OCI-LY1 (cell line): ENCODE results near the gene ACAP3.

ENCODE experiments used
- H2AFZ ChIP-seq: fragments of 200-600 bp; sonication (generic), shearing (Covaris generic); 2 replicates; pipeline ENCODE4 v1.6.0; 2014; ENCODE audit warnings: antibody characterized with exemption, mild to moderate bottlenecking, low read length
- H3F3A ChIP-seq: fragments of 200-600 bp; sonication (generic), shearing (Covaris generic); 2 replicates; pipeline ENCODE4 v1.6.0; 2014; ENCODE audit warnings: mild to moderate bottlenecking, antibody characterized with exemption, low read length, moderate library complexity; ENCODE audit not compliant: insufficient read depth
- H3K27ac ChIP-seq: fragments of 200-600 bp; sonication (generic); 2 replicates; pipeline ENCODE4 v1.5.1; 2014; ENCODE audit warnings: low read length, mixed run types, mild to moderate bottlenecking, low read depth; ENCODE audit not compliant: poor library complexity, severe bottlenecking
- H3K27me3 ChIP-seq: fragments of 200-600 bp; sonication (generic); 2 replicates; pipeline ENCODE4 v1.6.0; 2014; ENCODE audit warnings: antibody characterized with exemption, mild to moderate bottlenecking, low read length, moderate library complexity; ENCODE audit not compliant: insufficient read depth
- H3K36me3 ChIP-seq: fragments of 200-600 bp; sonication (generic); 2 replicates; pipeline ENCODE4 v1.6.1; 2014; ENCODE audit warnings: mild to moderate bottlenecking, antibody characterized with exemption, low read length, moderate library complexity, mixed read lengths; ENCODE audit not compliant: insufficient read depth
- H3K4me1 ChIP-seq: fragments of 200-600 bp; sonication (generic); 2 replicates; pipeline ENCODE4 v1.5.1; 2014; ENCODE audit warnings: mild to moderate bottlenecking, low read length, moderate library complexity; ENCODE audit not compliant: insufficient read depth, severe bottlenecking
- H3K4me2 ChIP-seq: fragments of 200-600 bp; sonication (generic), shearing (Covaris generic); 2 replicates; pipeline ENCODE4 v1.6.1; 2014; ENCODE audit warnings: low read length
- H3K4me3 ChIP-seq: fragments of 200-600 bp; sonication (generic); 2 replicates; pipeline ENCODE4 v1.5.1; 2014; ENCODE audit warnings: low read length, low read depth, mild to moderate bottlenecking, mixed read lengths; ENCODE audit not compliant: poor library complexity, severe bottlenecking
- H3K79me2 ChIP-seq: fragments of 200-600 bp; shearing (Covaris generic); 2 replicates; pipeline ENCODE4 v1.6.1; 2016; ENCODE audit warnings: mixed run types, low read length, mixed read lengths; ENCODE audit not compliant: insufficient read depth
- H3K9ac ChIP-seq: fragments of 200-600 bp; sonication (generic), shearing (Covaris generic); 2 replicates; pipeline ENCODE4 v1.6.1; 2014; ENCODE audit warnings: mild to moderate bottlenecking, low read length, mixed read lengths
- H3K9me2 ChIP-seq: fragments of 200-600 bp; sonication (generic), shearing (Covaris generic); 2 replicates; pipeline ENCODE4 v1.6.1; 2014; ENCODE audit warnings: low read depth, mild to moderate bottlenecking, low read length, mixed read lengths
- H3K9me3 ChIP-seq: fragments of 200-600 bp; shearing (Covaris generic); 2 replicates; pipeline ENCODE4 v1.6.1; 2014; ENCODE audit warnings: low read length, mixed read lengths
- H4K20me1 ChIP-seq: fragments of 200-600 bp; sonication (generic), shearing (Covaris generic); 2 replicates; pipeline ENCODE4 v1.6.0; 2016; ENCODE audit warnings: mild to moderate bottlenecking, low read length; ENCODE audit not compliant: insufficient read depth
- EZH2 ChIP-seq: fragments of 200-600 bp; sonication (generic), shearing (Covaris generic); IDR thresholded peaks from 2 replicates; pipeline ENCODE4 v1.8.0; 2017; ENCODE audit warnings: borderline replicate concordance, mixed run types, mild to moderate bottlenecking, antibody characterized with exemption, low read length, moderate library complexity, mixed read lengths
- TF ChIP-seq, protein P1 (sequence below): fragments of 200-600 bp; sonication (generic), shearing (Covaris generic); IDR thresholded peaks from 2 replicates; pipeline ENCODE4 v1.5.1; 2017; ENCODE audit warnings: mild to moderate bottlenecking, antibody characterized with exemption, low read length, moderate library complexity, mixed read lengths

Gene ACAP3

DNA sequence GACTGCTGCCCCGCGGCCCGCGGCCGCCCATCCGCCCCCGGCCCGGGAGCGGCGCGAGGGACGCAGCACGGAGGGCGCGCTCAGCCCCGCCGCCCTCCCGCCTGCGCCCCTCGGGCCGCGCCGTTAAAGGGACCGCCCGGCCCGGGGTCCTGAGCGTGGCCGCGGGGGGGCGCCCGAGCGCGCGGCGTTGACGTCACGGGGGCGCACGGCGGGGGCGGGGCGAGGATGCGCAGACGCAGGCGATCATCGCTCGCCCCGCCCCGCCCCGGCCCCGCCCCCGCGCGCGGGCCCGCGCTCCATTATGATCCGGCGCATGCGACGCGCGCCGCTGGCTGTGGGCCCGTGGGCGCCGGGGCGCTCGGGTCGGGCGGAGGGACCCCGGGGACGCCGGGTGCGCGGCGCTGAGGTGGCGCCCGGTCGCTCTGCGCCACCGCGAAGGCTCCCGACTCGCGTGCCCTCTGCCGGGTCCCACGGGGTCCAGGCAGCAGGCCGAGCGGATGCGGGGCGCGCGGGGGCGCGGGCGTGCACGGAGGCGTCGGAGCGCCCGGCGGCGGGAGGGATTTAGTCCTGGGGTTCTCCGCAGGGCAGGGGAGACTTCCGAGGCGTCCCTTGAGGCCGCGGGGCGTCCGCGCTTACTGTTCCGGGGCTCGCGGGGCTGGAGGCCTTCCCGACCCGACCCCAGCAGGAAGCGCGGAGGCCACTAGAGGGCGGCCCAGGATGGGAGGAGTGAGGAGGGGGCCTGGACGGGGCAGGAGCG, 41.7 kb upstream of the ACAP3 start, which contains the start of gene DVL1:
DVL1 (minus strand) TSS at position 163 of the 757 bp plus-strand sequence. CDS start 353 bp downstream, outside the sequence.
- Histone ChIP-seq H3K4me3 (peak within 1 kb of the TSS; percentile 68), H3K27ac (no peak within 1 kb of the TSS), H3K9me2 (no peaks in the 10 kb centered on the region), H2AFZ (no peak within 1 kb of the TSS), H3K4me2 (peak within 1 kb of the TSS; percentile 82), H3K27me3 (peaks cover 6% of the 10 kb centered on the region; the same call in 1 of the 2 replicates), H3K4me1 (peaks cover 14% of the 10 kb centered on the region), H3K9me3 (no peaks in the 10 kb centered on the region), H3K79me2 (no peaks in the 10 kb centered on the region), H4K20me1 (peaks cover 2% of the 10 kb centered on the region; the same call in 1 of the 2 replicates), H3F3A (no peaks in the 10 kb centered on the region; the same call in 1 of the 2 replicates), H3K9ac (peak within 1 kb of the TSS; percentile 82), H3K36me3 (no peaks in the 10 kb centered on the region)
- TF ChIP-seq, protein P1, sequence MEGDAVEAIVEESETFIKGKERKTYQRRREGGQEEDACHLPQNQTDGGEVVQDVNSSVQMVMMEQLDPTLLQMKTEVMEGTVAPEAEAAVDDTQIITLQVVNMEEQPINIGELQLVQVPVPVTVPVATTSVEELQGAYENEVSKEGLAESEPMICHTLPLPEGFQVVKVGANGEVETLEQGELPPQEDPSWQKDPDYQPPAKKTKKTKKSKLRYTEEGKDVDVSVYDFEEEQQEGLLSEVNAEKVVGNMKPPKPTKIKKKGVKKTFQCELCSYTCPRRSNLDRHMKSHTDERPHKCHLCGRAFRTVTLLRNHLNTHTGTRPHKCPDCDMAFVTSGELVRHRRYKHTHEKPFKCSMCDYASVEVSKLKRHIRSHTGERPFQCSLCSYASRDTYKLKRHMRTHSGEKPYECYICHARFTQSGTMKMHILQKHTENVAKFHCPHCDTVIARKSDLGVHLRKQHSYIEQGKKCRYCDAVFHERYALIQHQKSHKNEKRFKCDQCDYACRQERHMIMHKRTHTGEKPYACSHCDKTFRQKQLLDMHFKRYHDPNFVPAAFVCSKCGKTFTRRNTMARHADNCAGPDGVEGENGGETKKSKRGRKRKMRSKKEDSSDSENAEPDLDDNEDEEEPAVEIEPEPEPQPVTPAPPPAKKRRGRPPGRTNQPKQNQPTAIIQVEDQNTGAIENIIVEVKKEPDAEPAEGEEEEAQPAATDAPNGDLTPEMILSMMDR, result peak; percentile 51
- no peak for TF ChIP-seq EZH2

DNA sequence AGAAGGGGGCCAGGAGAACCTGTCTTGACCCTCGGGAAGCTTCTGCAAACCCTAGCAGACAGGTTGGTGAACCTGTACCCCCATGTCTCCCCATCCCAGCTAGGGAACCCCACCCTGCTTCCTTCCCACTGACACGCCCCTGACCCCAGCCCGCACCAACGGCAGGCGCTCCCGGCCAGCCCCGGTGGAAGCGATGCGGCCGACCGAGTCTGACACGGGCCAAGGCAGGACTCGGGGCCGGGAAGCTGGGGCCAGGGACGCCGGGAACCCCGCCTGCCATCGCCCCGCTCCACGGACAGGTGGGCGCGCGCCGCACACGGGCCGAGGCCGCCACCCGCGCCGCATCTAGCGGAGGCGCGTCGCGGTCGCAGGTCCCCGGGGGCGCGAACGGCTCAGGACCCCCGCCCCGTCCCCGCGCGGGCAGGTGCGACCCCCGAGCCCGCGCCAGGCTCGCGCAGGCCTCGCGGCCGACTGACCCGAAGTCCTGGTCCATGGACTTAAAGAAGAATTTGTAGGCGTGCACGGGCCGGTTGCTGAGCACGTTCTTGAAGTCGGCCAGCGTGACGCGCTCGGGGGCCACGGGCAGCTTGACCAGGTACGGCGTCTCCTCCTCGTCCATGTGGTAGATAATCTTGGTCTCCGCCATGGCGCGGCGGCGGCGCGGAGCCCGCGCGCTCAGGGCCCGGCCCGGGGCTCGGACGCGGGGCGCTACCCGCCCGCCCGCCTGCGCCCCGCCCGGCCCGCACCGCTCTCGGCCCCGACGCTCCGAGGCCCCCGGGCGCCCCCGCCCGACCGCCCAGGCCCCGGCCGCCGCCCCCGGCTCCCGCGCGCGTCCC, 40.9 kb upstream of the ACAP3 start:
- no peak overlapping the region for H2AFZ ChIP-seq

More for the DNA sequence above, 40.9 kb upstream of the ACAP3 start:
- H3K27ac ChIP-seq, result no peak overlapping the region
- no peaks in the 10 kb centered on the region for H3K9me2 ChIP-seq
- peaks cover 6% of the 10 kb centered on the region; the same call in 1 of the 2 replicates for H3K27me3 ChIP-seq
- peak overlapping the region; percentile 82 for H3K4me2 ChIP-seq
- H3K9ac ChIP-seq, result peak overlapping the region; percentile 61; the same call in 1 of the 2 replicates
- H3K9me3 ChIP-seq, result no peaks in the 10 kb centered on the region
- peaks cover 2% of the 10 kb centered on the region; the same call in 1 of the 2 replicates for H4K20me1 ChIP-seq
- no peaks in the 10 kb centered on the region for H3K36me3 ChIP-seq
- H3K4me3 ChIP-seq, result peak overlapping the region; percentile 68
- TF ChIP-seq EZH2, result no peak
- TF ChIP-seq, protein P1, result no peak
- no peaks in the 10 kb centered on the region for H3K79me2 ChIP-seq
- no peaks in the 10 kb centered on the region; the same call in 1 of the 2 replicates for H3F3A ChIP-seq
- H3K4me1 ChIP-seq, result peaks cover 14% of the 10 kb centered on the region
